ENCODE data around the gene LTN1.

- TF ChIP-seq CTCF (IDR thresholded peaks at IDR 0.05 in 2 of 3, conservative IDR thresholded peaks at IDR 0.05 in 1 of 3; ENCODE audit: borderline replicate concordance in 1 of 3, insufficient read depth in 1 of 3, low read depth in 2 of 3, low read length in 2 of 3) (no peak), CEBPB (IDR thresholded peaks at IDR 0.05; ENCODE audit: low read depth) (no peak), FOSL1 (IDR thresholded peaks at IDR 0.05; ENCODE audit: low read depth) (no peak)
These were observed 40.0 kb downstream of the LTN1 start for GRCh38 chr21:28952686-28953085.

Measured in HCT116 (cell line).